GM18951 (cell line): ENCODE measurements around the gene CCNE1.
"Not testable (repeated sequence)": the region's sequence is repeated elsewhere in the genome, so short reads cannot be mapped to it uniquely, and the experiment has no call there.

Experiments
- POLR2A ChIP-seq: IDR thresholded peaks from 4 replicates; pipeline ENCODE4 v1.6.1; 2011; ENCODE audit warnings: mild to moderate bottlenecking; ENCODE audit not compliant: insufficient read length, insufficient read depth; ENCODE audit errors: extremely low read depth
- in situ Hi-C: fragments of 300-500 bp; cut with MboI; formaldehyde crosslinking; loops from one replicate; pipeline ENCODE4 v1.12.0; 2022; ENCODE audit warnings: low sequenced_read_pairs, mixed read lengths, inconsistent platforms; ENCODE audit not compliant: unreplicated experiment

CCNE1 gene

DNA sequence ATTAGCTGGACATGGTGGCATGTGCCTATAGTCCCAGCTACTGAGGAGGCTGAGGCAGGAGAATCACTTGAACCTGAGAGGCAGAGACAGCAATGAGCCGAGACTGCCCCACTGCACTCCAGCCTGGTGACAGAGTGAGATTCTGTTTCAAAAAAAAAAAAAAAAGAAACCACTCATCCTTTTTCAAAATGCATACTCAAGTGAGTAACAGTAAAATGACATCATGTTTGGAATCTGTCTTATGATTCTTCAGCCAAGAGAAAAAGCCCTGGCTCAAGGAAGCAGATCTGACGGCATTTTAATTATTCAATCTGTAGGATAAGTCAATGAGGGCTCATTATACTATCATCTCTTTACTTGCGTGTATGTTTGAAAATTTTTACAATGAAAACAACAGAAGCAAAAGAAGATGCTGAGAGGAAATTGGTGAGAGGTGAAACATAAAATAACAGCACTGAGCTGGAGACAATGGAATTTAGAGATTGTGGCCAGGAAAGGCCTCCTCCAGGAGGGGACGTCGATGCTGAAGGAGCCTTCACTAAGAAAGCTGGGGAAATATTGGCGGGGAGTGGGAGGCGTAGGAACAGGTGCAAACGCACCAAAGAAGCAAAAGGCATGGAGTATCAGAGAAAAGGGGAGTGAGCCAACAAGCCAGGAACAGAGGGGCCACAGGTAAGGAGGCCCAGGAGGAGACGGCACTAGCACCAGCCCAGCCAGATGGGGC is 12.9 kb upstream of the CCNE1 start:
- TF ChIP-seq POLR2A = no peak
- in situ Hi-C loops = no loop called here

GRCh38 chr19:29800100-29800825 is 11.5 kb upstream of the CCNE1 start:
- in situ Hi-C loops = no loop called here
- no peak for TF ChIP-seq POLR2A

DNA sequence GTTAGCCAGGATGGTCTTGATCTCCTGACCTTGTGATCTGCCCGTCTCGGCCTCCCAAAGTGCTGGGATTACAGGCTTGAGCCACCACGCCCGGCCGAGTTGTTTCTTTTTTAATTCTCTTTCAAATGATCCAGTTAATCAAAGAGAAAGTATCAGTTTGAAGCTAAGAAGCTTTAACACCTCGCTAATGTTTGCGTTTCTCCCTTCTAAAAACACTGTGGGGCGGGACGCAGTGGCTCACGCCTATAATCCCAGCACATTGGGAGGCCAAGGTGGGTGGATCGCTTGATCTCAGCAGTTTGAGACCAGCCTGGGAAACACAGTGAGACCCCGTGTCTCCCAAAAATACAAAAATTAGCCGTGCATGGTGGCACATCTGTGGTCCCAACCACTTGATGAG is 7.8 kb upstream of the CCNE1 start:
- in situ Hi-C loops = not testable (repeated sequence)

- in situ Hi-C loops = no loop called here
- TF ChIP-seq POLR2A = no peak
Measured at GRCh38 chr19:29804493-29804892, 7.3 kb upstream of the CCNE1 start.

GRCh38 chr19:29805031-29805965 is 6.5 kb upstream of the CCNE1 start:
- in situ Hi-C loops = no loop called here

GRCh38 chr19:29806098-29806866 is 5.5 kb upstream of the CCNE1 start:
- in situ Hi-C loops = no loop called here
- TF ChIP-seq POLR2A = no peak

More at GRCh38 chr19:29805031-29805965, 6.5 kb upstream of the CCNE1 start:
- TF ChIP-seq POLR2A = no peak

DNA sequence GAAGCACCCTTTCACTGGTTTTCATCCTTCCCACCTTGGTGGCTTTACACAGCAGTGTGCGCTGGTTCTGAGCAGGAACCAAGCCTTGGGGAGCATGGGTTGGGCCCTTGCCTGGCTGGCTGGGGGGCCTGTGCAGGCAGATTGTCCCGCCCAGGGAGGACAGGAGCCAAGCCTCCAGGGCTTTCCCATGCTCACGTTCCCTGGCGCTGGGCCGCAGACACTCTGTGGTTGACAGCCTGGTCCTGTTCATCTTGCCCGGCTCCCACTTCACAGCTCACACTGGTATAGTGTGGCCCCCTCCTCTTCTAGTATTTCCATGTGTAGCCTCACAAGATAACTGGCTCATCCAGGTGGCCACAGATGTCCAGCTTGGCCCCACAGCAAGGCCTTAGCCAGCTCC is 4.6 kb upstream of the CCNE1 start:
- in situ Hi-C loops = no loop called here
- no peak for TF ChIP-seq POLR2A

GRCh38 chr19:29807870-29808405 is 3.9 kb upstream of the CCNE1 start:
- no peak for TF ChIP-seq POLR2A
- in situ Hi-C loops = no loop called here

- TF ChIP-seq POLR2A = no peak
- in situ Hi-C loops = no loop called here
Measured at GRCh38 chr19:29809795-29810503, 1.8 kb upstream of the CCNE1 start.

DNA sequence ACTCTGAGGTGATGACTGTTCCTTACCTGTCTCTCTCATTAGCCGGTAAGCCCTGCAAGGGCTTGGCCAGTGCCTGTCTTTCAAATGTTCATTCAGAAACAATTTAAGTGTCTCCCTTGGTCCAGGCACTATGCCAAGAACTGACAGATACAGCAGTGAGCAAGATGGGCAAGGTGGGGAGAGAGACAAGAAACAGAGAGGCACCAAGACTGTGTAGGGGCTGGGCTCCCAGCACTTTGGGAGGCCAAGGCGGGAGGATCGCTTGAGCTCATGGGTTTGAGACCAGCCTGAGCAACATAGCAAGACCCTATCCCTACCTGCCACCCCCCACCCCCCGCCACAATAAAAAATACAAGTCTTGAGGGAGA is 1.3 kb upstream of the CCNE1 start:
- no peak for TF ChIP-seq POLR2A
- in situ Hi-C loops = no loop called here

DNA sequence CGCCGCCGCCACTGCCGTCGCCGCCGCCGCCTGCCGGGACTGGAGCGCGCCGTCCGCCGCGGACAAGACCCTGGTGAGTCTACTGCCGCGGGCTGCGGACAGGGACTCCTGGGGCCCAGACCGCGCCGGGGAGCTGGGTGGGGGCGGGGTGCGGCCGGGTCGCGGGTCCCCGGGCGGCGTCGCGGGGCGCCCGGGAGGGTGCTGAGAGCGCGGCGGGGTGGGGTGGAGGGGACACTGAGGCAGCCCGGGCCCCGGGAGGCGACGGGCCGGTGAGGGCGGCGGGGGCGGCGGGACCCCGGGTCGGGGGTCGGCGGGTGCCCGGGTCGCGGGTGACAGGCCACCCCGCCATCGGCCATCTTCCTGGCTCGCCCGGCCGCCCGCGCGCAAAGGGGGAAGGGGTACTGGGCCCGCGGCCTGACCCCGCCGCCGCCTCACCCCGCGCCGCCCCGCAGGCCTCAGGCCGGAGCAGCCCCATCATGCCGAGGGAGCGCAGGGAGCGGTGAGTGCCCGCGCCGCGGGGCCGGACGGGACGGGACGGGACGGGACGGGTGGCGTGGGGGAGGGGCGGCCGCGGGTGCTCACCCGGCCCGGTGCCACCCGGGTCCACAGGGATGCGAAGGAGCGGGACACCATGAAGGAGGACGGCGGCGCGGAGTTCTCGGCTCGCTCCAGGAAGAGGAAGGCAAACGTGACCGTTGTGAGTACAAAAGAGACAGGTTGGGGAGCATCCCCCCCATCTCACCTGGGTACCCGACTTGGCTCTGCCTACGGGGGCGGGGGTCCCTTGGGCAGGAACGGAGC is 489 bp downstream of the CCNE1 start:
- in situ Hi-C loops = no loop called here
- no peak for TF ChIP-seq POLR2A
